H9 (cell line): ENCODE data around the gene DPM2. TPM values are rescaled to one million over a fixed set of nuclear protein-coding genes. Genes with fewer than 3 reads are reported as not detected.

Source experiments
- DNase-seq: peaks from one replicate; pipeline ENCODE4 v3.0.0-alpha.2; 2017
- H2AFZ ChIP-seq: one replicate; pipeline ENCODE4 v1.6.1; 2013; ENCODE audit warnings: mild to moderate bottlenecking, low read length, control low read depth, moderate library complexity
- H2AK5ac ChIP-seq: 2 replicates; pipeline ENCODE4 v1.6.1; 2013; ENCODE audit warnings: low read length, control low read depth, mixed read lengths; ENCODE audit not compliant: insufficient read length
- H2BK120ac ChIP-seq: one replicate; pipeline ENCODE4 v1.6.1; 2013; ENCODE audit warnings: low read depth, mild to moderate bottlenecking, low read length, control low read depth, inconsistent platforms; ENCODE audit not compliant: poor library complexity, severe bottlenecking
- H2BK12ac ChIP-seq: 2 replicates; pipeline ENCODE4 v1.6.1; 2013; ENCODE audit warnings: low read length, control low read depth, mixed read lengths, low read depth; ENCODE audit not compliant: insufficient read length
- H2BK15ac ChIP-seq: 2 replicates; pipeline ENCODE4 v1.6.1; 2013; ENCODE audit warnings: low read depth, low read length, control low read depth
- H2BK20ac ChIP-seq: one replicate; pipeline ENCODE4 v1.6.1; 2013; ENCODE audit warnings: low read depth, mild to moderate bottlenecking, low read length, control low read depth, inconsistent platforms; ENCODE audit not compliant: poor library complexity, severe bottlenecking
- H2BK5ac ChIP-seq: 2 replicates; pipeline ENCODE4 v1.6.1; 2013; ENCODE audit warnings: low read length, control low read depth, mixed read lengths; ENCODE audit not compliant: insufficient read length
- H3K14ac ChIP-seq: 2 replicates; pipeline ENCODE4 v1.6.1; 2013; ENCODE audit warnings: low read length, control low read depth; ENCODE audit not compliant: insufficient read depth
- H3K18ac ChIP-seq: 2 replicates; pipeline ENCODE4 v1.6.1; 2013; ENCODE audit warnings: low read depth, mild to moderate bottlenecking, mixed read lengths, low read length, control low read depth; ENCODE audit not compliant: insufficient read length
- H3K23ac ChIP-seq: 2 replicates; pipeline ENCODE4 v1.6.1; 2013; ENCODE audit warnings: low read length, control low read depth, mixed read lengths, low read depth; ENCODE audit not compliant: insufficient read length
- H3K23me2 ChIP-seq: 2 replicates; pipeline ENCODE4 v1.6.1; 2013; ENCODE audit warnings: low read depth, mild to moderate bottlenecking, mixed read lengths, low read length, control low read depth; ENCODE audit not compliant: insufficient read length, poor library complexity, severe bottlenecking
- H3K27ac ChIP-seq: 2 replicates; pipeline ENCODE4 v1.5.1; 2013; ENCODE audit warnings: low read length, control low read depth, mixed read lengths, low read depth; ENCODE audit not compliant: insufficient read length
- H3K27me3 ChIP-seq: 2 replicates; pipeline ENCODE4 v1.6.1; 2013; ENCODE audit warnings: low read length, control low read depth, inconsistent platforms; ENCODE audit not compliant: insufficient read depth
- H3K4ac ChIP-seq: 2 replicates; pipeline ENCODE4 v1.6.1; 2013; ENCODE audit warnings: low read depth, mild to moderate bottlenecking, control low read depth, inconsistent platforms, low read length, moderate library complexity
- H3K4me1 ChIP-seq: 2 replicates; pipeline ENCODE4 v1.6.1; 2013; ENCODE audit warnings: low read length, control low read depth, inconsistent platforms; ENCODE audit not compliant: insufficient read depth
- H3K4me2 ChIP-seq: 2 replicates; pipeline ENCODE4 v1.6.1; 2013; ENCODE audit warnings: low read length, control low read depth, mixed read lengths; ENCODE audit not compliant: insufficient read length, insufficient read depth
- H3K56ac ChIP-seq: 2 replicates; pipeline ENCODE4 v1.6.1; 2013; ENCODE audit warnings: low read depth, mild to moderate bottlenecking, mixed read lengths, low read length, control low read depth; ENCODE audit not compliant: insufficient read length
- H3K79me1 ChIP-seq: 2 replicates; pipeline ENCODE4 v1.6.1; 2013; ENCODE audit warnings: low read depth, mild to moderate bottlenecking, moderate library complexity, low read length, control low read depth, inconsistent platforms; ENCODE audit not compliant: insufficient read depth, poor library complexity, severe bottlenecking
- H3K79me2 ChIP-seq: 2 replicates; pipeline ENCODE4 v1.6.1; 2013; ENCODE audit warnings: low read length, control low read depth, inconsistent platforms; ENCODE audit not compliant: insufficient read depth
- H3K9ac ChIP-seq: 2 replicates; pipeline ENCODE4 v1.6.1; 2013; ENCODE audit warnings: low read length, control low read depth, mixed read lengths; ENCODE audit not compliant: insufficient read length; ENCODE audit errors: extremely low read depth
- H3K9me3 ChIP-seq: one replicate; pipeline ENCODE4 v1.6.1; 2013; ENCODE audit warnings: low read depth, low read length, inconsistent platforms; ENCODE audit not compliant: control insufficient read depth
- H3T11ph ChIP-seq: one replicate; pipeline ENCODE4 v1.6.1; 2013; ENCODE audit warnings: mild to moderate bottlenecking, low read length, control low read depth, inconsistent platforms
- H4K20me1 ChIP-seq: one replicate; pipeline ENCODE4 v1.6.1; 2013; ENCODE audit not compliant: control insufficient read depth, insufficient read length, insufficient read depth
- H4K5ac ChIP-seq: 2 replicates; pipeline ENCODE4 v1.6.1; 2013; ENCODE audit warnings: low read depth, mild to moderate bottlenecking, mixed read lengths, low read length, control low read depth; ENCODE audit not compliant: insufficient read length
- H4K8ac ChIP-seq: replicated peaks from 2 replicates; pipeline ENCODE4 v1.6.1; 2013; ENCODE audit warnings: low read length, control low read depth, mixed read lengths, low read depth; ENCODE audit not compliant: insufficient read length
- H4K91ac ChIP-seq: 2 replicates; pipeline ENCODE4 v1.6.1; 2013; ENCODE audit warnings: low read depth, mild to moderate bottlenecking, moderate library complexity, mixed read lengths, low read length, control low read depth; ENCODE audit not compliant: insufficient read length
- H3K27ac Mint-ChIP-seq, 3 experiments: 2 replicates in 2 of 3; 3 replicates in 1 of 3; pipeline ENCODE4 v1.8.0; 2020 to 2021; ENCODE audit warnings: mixed read lengths in 3 of 3, mild to moderate bottlenecking in 1 of 3, moderate library complexity in 1 of 3
- H3K27me3 Mint-ChIP-seq: 2 replicates; pipeline ENCODE4 v1.8.0; 2021; ENCODE audit warnings: low read depth, mild to moderate bottlenecking, moderate library complexity, mixed read lengths
- H3K36me3 Mint-ChIP-seq, 3 experiments: 2 replicates in 2 of 3; 3 replicates in 1 of 3; pipeline ENCODE4 v1.8.0; 2020 to 2021; ENCODE audit warnings: low read depth in 3 of 3, mixed read lengths in 3 of 3; ENCODE audit not compliant: insufficient read depth in 1 of 3
- H3K4me1 Mint-ChIP-seq, 2 experiments: 2 replicates each; pipeline ENCODE4 v1.8.0; 2020; ENCODE audit warnings: mixed read lengths in 2 of 2
- H3K4me3 Mint-ChIP-seq, 2 experiments: 2 replicates in 1 of 2; 3 replicates in 1 of 2; pipeline ENCODE4 v1.8.0; 2020 to 2021; ENCODE audit warnings: mild to moderate bottlenecking in 2 of 2, mixed read lengths in 2 of 2, moderate library complexity in 1 of 2
- H3K9me3 Mint-ChIP-seq, 2 experiments: 2 replicates in 1 of 2; 3 replicates in 1 of 2; pipeline ENCODE4 v1.8.0; 2020; ENCODE audit warnings: mild to moderate bottlenecking in 2 of 2, mixed read lengths in 2 of 2, moderate library complexity in 1 of 2
- CTCF ChIP-seq: fragments of 200-600 bp; sonication (generic); conservative IDR thresholded peaks from 3 replicates; pipeline ENCODE4 v1.8.0; 2021; ENCODE audit warnings: antibody characterized with exemption, mild to moderate bottlenecking
- WGBS: extraction: QIAGEN DNeasy Blood & Tissue Kit; methylation state at CpG from one replicate; pipeline ENCODE4 v1.1.7; 2013; ENCODE audit warnings: missing lambda C conversion rate, low lambda C conversion rate, mixed read lengths; ENCODE audit not compliant: insufficient read length; ENCODE audit errors: extremely low coverage; 5-methylcytosine and 5-hydroxymethylcytosine counted together
- total RNA-seq: library from RNA; stranded (reverse); gene quantifications from 2 replicates; pipeline ENCODE4 v1.2.1, GENCODE V29; 2021

Gene DPM2
- total RNA-seq, 1 experiment from 2014 or later, result 46.1 TPM

- Mint-ChIP-seq H3K9me3 (no peaks in the 10 kb centered on the region; a peak in 1 of 5 replicates), H3K4me3 (no peak overlapping the region), H3K27me3 (peaks cover 25% of the 10 kb centered on the region), H3K4me1 (peaks cover 4 to 12% of the 10 kb centered on the region in 2 experiments), H3K36me3 (peaks cover 2 to 6% (median 6%) of the 10 kb centered on the region in 3 experiments; a peak in 6 of 7 replicates), H3K27ac (no peak overlapping the region)
- Histone ChIP-seq H3K4ac (no peak overlapping the region), H3K79me2 (no peaks in the 10 kb centered on the region), H2BK20ac (no peak overlapping the region), H3K4me1 (peaks cover 2% of the 10 kb centered on the region; the same call in 1 of the 2 replicates), H3K27me3 (no peaks in the 10 kb centered on the region), H3K23me2 (peaks cover 12% of the 10 kb centered on the region), H3T11ph (no peak overlapping the region), H3K14ac (no peak overlapping the region), H3K9ac (no peak overlapping the region), H3K9me3 (no peaks in the 10 kb centered on the region), H2BK15ac (no peak overlapping the region), H4K20me1 (no peaks in the 10 kb centered on the region), H3K56ac (no peak overlapping the region), H2BK120ac (no peak overlapping the region), H2AFZ (no peak overlapping the region), H4K8ac (no peak overlapping the region), H3K4me2 (no peak overlapping the region), H3K79me1 (no peaks in the 10 kb centered on the region), H3K18ac (no peak overlapping the region), H4K91ac (no peak overlapping the region), H3K27ac (no peak overlapping the region), H2BK5ac (no peak overlapping the region), H3K23ac (no peak overlapping the region), H2BK12ac (no peak overlapping the region), H2AK5ac (no peak overlapping the region), H4K5ac (no peak overlapping the region)
- no peak for DNase-seq
- TF ChIP-seq CTCF, result no peak
- WGBS, result no CpG with 5 or more reads among the region's 8 CpGs
Measured at GRCh38 chr9:127923771-127924170, 13.9 kb downstream of the DPM2 start.
